Neural progenitor cell (in vitro differentiated cells): ENCODE results near the gene NALCN. TPM values are rescaled to one million over a fixed set of nuclear protein-coding genes. Genes with fewer than 3 reads are reported as not detected.

Experiments used
- DNase-seq: peaks from one replicate; pipeline ENCODE4 v3.0.0-alpha.2; 2016; ENCODE audit warnings: low spot score
- H2AFZ ChIP-seq: fragments of 200-600 bp; sonication (generic); replicated peaks from 2 replicates; pipeline ENCODE4 v1.6.1; 2016; ENCODE audit warnings: antibody characterized with exemption
- H3F3A ChIP-seq: fragments of 200-600 bp; sonication (generic); 2 replicates; pipeline ENCODE4 v1.6.1; 2016; ENCODE audit warnings: antibody characterized with exemption, low read depth
- H3K27ac ChIP-seq: fragments of 200-600 bp; sonication (generic); 2 replicates; pipeline ENCODE4 v1.5.1; 2016; ENCODE audit warnings: mild to moderate bottlenecking
- H3K27me3 ChIP-seq: fragments of 200-600 bp; sonication (generic); 2 replicates; pipeline ENCODE4 v1.6.1; 2016; ENCODE audit warnings: mild to moderate bottlenecking, moderate library complexity
- H3K36me3 ChIP-seq: fragments of 200-600 bp; sonication (generic); 2 replicates; pipeline ENCODE4 v1.5.1; 2016
- H3K4me1 ChIP-seq: fragments of 200-600 bp; sonication (generic); 2 replicates; pipeline ENCODE4 v1.6.1; 2016; ENCODE audit warnings: mixed run types
- H3K4me2 ChIP-seq: fragments of 200-600 bp; sonication (generic); 2 replicates; pipeline ENCODE4 v1.6.1; 2016
- H3K4me3 ChIP-seq: fragments of 200-600 bp; sonication (generic); 2 replicates; pipeline ENCODE4 v1.5.1; 2016
- H3K79me2 ChIP-seq: fragments of 200-600 bp; sonication (generic); 2 replicates; pipeline ENCODE4 v1.6.1; 2016; ENCODE audit warnings: low read depth
- H3K9ac ChIP-seq: fragments of 200-600 bp; sonication (generic); 2 replicates; pipeline ENCODE4 v1.6.1; 2016
- H3K9me3 ChIP-seq: fragments of 200-600 bp; sonication (generic); 2 replicates; pipeline ENCODE4 v1.5.1; 2016; ENCODE audit warnings: low read depth
- H4K20me1 ChIP-seq: fragments of 200-600 bp; sonication (generic); 2 replicates; pipeline ENCODE4 v1.6.1; 2016; ENCODE audit warnings: low read depth
- H3K27ac Mint-ChIP-seq: 3 replicates; pipeline ENCODE4 v1.8.0; 2021; ENCODE audit warnings: mixed read lengths
- H3K27me3 Mint-ChIP-seq: 2 replicates; pipeline ENCODE4 v1.8.0; 2022; ENCODE audit warnings: low read depth, mild to moderate bottlenecking, inconsistent platforms, moderate library complexity, mixed read lengths; ENCODE audit not compliant: insufficient read depth
- H3K36me3 Mint-ChIP-seq: 3 replicates; pipeline ENCODE4 v1.8.0; 2021; ENCODE audit warnings: mixed read lengths
- H3K4me1 Mint-ChIP-seq: 3 replicates; pipeline ENCODE4 v1.8.0; 2021; ENCODE audit warnings: mixed read lengths
- H3K4me3 Mint-ChIP-seq: 3 replicates; pipeline ENCODE4 v1.8.0; 2021; ENCODE audit warnings: mild to moderate bottlenecking, moderate library complexity, mixed read lengths
- H3K9me3 Mint-ChIP-seq: 3 replicates; pipeline ENCODE4 v1.8.0; 2020; ENCODE audit warnings: mixed read lengths
- EZH2 ChIP-seq: fragments of 200-600 bp; sonication (generic); IDR thresholded peaks from 2 replicates; pipeline ENCODE4 v1.6.1; 2017; ENCODE audit warnings: antibody characterized with exemption, mild to moderate bottlenecking, moderate library complexity
- EZH2phosphoT487 ChIP-seq: fragments of 200-600 bp; sonication (generic); IDR thresholded peaks from 2 replicates; pipeline ENCODE4 v1.6.1; 2017; ENCODE audit warnings: antibody characterized with exemption
- total RNA-seq: library from RNA; depleted of rRNA; stranded (reverse); fragments of >200 nt; gene quantifications from 2 replicates; pipeline ENCODE4 v1.2.3, GENCODE V29; 2015; ENCODE audit warnings: low replicate concordance
- TF ChIP-seq, protein P1 (sequence below): fragments of 200-600 bp; sonication (generic); IDR thresholded peaks from 2 replicates; pipeline ENCODE4 v1.5.1; 2017; ENCODE audit warnings: antibody characterized with exemption, mild to moderate bottlenecking

Gene NALCN
- total RNA-seq, 1 donor from 2014 or later = 1.1 TPM

GRCh38 chr13:101424381-101425155 is 8.3 kb upstream of the NALCN start:
- Histone ChIP-seq H3F3A (no peaks in the 10 kb centered on the region), H3K9ac (no peak overlapping the region), H3K36me3 (no peaks in the 10 kb centered on the region), H3K4me1 (no peaks in the 10 kb centered on the region), H3K4me3 (no peak overlapping the region), H4K20me1 (no peaks in the 10 kb centered on the region), H3K27me3 (no peaks in the 10 kb centered on the region), H3K4me2 (no peak overlapping the region), H2AFZ (no peak overlapping the region), H3K27ac (no peak overlapping the region), H3K9me3 (no peaks in the 10 kb centered on the region), H3K79me2 (no peaks in the 10 kb centered on the region)
- Mint-ChIP-seq H3K27me3 (peaks cover 2% of the 10 kb centered on the region), H3K9me3 (peaks cover 4% of the 10 kb centered on the region), H3K27ac (peak overlapping the region; percentile 57), H3K4me3 (no peak overlapping the region), H3K36me3 (no peaks in the 10 kb centered on the region), H3K4me1 (peaks cover 2% of the 10 kb centered on the region)
- TF ChIP-seq, protein P1, sequence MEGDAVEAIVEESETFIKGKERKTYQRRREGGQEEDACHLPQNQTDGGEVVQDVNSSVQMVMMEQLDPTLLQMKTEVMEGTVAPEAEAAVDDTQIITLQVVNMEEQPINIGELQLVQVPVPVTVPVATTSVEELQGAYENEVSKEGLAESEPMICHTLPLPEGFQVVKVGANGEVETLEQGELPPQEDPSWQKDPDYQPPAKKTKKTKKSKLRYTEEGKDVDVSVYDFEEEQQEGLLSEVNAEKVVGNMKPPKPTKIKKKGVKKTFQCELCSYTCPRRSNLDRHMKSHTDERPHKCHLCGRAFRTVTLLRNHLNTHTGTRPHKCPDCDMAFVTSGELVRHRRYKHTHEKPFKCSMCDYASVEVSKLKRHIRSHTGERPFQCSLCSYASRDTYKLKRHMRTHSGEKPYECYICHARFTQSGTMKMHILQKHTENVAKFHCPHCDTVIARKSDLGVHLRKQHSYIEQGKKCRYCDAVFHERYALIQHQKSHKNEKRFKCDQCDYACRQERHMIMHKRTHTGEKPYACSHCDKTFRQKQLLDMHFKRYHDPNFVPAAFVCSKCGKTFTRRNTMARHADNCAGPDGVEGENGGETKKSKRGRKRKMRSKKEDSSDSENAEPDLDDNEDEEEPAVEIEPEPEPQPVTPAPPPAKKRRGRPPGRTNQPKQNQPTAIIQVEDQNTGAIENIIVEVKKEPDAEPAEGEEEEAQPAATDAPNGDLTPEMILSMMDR = no peak
- TF ChIP-seq EZH2phosphoT487 (no peak), EZH2 (no peak)
- DNase-seq = no peak

DNA sequence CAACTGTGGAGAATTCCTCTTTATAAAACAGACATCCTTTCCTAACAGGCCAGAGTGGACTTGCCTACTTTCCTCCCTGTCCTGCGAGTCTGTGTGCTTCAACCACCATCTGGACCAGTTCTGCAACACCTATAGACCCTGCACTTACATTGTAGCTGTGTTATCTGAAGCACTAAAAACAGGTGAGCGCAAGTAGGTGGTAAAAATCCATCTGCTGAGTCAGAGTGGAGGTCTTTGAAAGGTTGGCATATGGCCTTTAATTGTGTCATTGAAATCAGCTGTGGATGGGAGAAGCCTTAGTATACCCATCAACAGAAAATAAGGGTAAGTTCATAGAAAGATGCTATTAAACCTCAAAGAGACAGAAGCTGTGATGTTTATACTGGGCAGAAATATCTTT is 7.6 kb upstream of the NALCN start:
- no peak overlapping the region for H3K27ac ChIP-seq
- H3K4me1 ChIP-seq = no peaks in the 10 kb centered on the region
- TF ChIP-seq, protein P1 = no peak
- TF ChIP-seq EZH2 (no peak), EZH2phosphoT487 (no peak)
- H3K4me3 ChIP-seq = no peak overlapping the region
- H3K79me2 ChIP-seq = no peaks in the 10 kb centered on the region
- no peaks in the 10 kb centered on the region for H3K27me3 ChIP-seq
- peaks cover 4% of the 10 kb centered on the region for H3K9me3 Mint-ChIP-seq
- no peak overlapping the region for H2AFZ ChIP-seq
- no peak overlapping the region for H3K4me2 ChIP-seq
- H4K20me1 ChIP-seq = no peaks in the 10 kb centered on the region
- no peaks in the 10 kb centered on the region for H3K9me3 ChIP-seq
- H3K9ac ChIP-seq = no peak overlapping the region
- no peak overlapping the region for H3K27ac Mint-ChIP-seq
- H3K4me1 Mint-ChIP-seq = peaks cover 2% of the 10 kb centered on the region
- no peaks in the 10 kb centered on the region for H3F3A ChIP-seq
- no peak for DNase-seq
- H3K27me3 Mint-ChIP-seq = peaks cover 2% of the 10 kb centered on the region
- no peaks in the 10 kb centered on the region for H3K36me3 Mint-ChIP-seq
- H3K36me3 ChIP-seq = no peaks in the 10 kb centered on the region
- no peak overlapping the region for H3K4me3 Mint-ChIP-seq

DNA sequence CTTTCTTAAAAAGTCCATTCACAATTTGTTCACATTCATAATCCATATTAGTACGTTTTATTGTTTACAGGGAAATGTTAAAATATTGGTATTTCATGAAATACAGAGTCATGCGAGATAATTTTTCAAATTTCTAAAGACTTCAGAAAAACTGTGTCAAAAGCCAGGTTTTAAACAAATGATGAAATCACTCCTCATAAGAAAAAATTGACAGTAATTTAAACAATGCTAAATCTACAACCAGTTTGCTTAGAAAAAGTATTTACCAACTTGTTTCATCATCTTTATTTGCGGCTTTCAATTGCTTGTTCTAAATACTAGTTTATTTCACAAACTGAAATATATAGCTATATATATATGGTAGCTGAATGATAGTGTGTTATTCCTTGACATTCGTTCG is 1.2 kb upstream of the NALCN start:
- peaks cover 2% of the 10 kb centered on the region for H3K9me3 Mint-ChIP-seq
- Histone ChIP-seq H3F3A (no peaks in the 10 kb centered on the region), H3K27ac (no peak overlapping the region), H3K36me3 (no peaks in the 10 kb centered on the region), H2AFZ (no peak overlapping the region), H3K4me3 (no peak overlapping the region), H3K4me2 (no peak overlapping the region), H3K9me3 (no peaks in the 10 kb centered on the region), H3K79me2 (no peaks in the 10 kb centered on the region), H4K20me1 (no peaks in the 10 kb centered on the region), H3K27me3 (peaks cover 50% of the 10 kb centered on the region), H3K4me1 (peaks cover 5% of the 10 kb centered on the region), H3K9ac (no peak overlapping the region)
- no peaks in the 10 kb centered on the region for H3K4me1 Mint-ChIP-seq
- TF ChIP-seq EZH2 = peak; percentile 2
- TF ChIP-seq, protein P1 = no peak
- peak overlapping the region; percentile 89 for H3K4me3 Mint-ChIP-seq
- no peak overlapping the region for H3K27ac Mint-ChIP-seq
- H3K27me3 Mint-ChIP-seq = peaks cover 21% of the 10 kb centered on the region
- no peak for DNase-seq
- H3K36me3 Mint-ChIP-seq = no peaks in the 10 kb centered on the region
